H1 (cell line): ENCODE results near the gene TCAF1. TPM values are rescaled to one million over a fixed set of nuclear protein-coding genes. Genes with fewer than 3 reads are reported as not detected.

ENCODE experiments used
- CTCF ChIA-PET: fragments of 300-600 bp; sonication (Branson Sonifier 250); formaldehyde crosslinking; loops from one replicate; lab custom pipeline; 2021; ENCODE audit not compliant: partially characterized antibody; lab: Charles Lee
- POLR2A ChIA-PET: fragments of 300-600 bp; sonication (Branson Sonifier 250); formaldehyde crosslinking; loops from one replicate; lab custom pipeline; 2021; ENCODE audit warnings: inconsistent platforms; ENCODE audit not compliant: partially characterized antibody; lab: Charles Lee
- DNase-seq, 2 experiments: peaks; one replicate each; pipeline versions ENCODE4 v3.0.0 to v3.0.0-alpha.2; 2010 to 2022; ENCODE audit warnings: low spot score in 2 of 2, low read depth in 1 of 2, mixed read lengths in 1 of 2
- FAIRE-seq: peaks from 2 replicates; lab custom pipeline; 2011; peaks lifted over from hg19 to GRCh38; lab: Jason Lieb, UNC
- H2AFZ ChIP-seq: 2 replicates; pipeline ENCODE4 v1.8.1; 2012; ENCODE audit warnings: low read length, inconsistent platforms
- H2AK5ac ChIP-seq: 2 replicates; pipeline ENCODE4 v1.6.1; 2013; ENCODE audit warnings: low read depth, low read length
- H2BK120ac ChIP-seq: replicated peaks from 2 replicates; pipeline ENCODE3; 2013; ENCODE audit warnings: low read depth, low read length, inconsistent platforms
- H2BK12ac ChIP-seq: 2 replicates; pipeline ENCODE4 v1.6.1; 2013; ENCODE audit warnings: low read depth, low read length
- H2BK15ac ChIP-seq: 2 replicates; pipeline ENCODE4 v1.6.1; 2013; ENCODE audit warnings: low read length
- H2BK20ac ChIP-seq: 2 replicates; pipeline ENCODE4 v1.6.1; 2013; ENCODE audit warnings: low read length
- H2BK5ac ChIP-seq: 2 replicates; pipeline ENCODE4 v1.6.1; 2013; ENCODE audit warnings: low read depth, low read length
- H3K14ac ChIP-seq: 2 replicates; pipeline ENCODE4 v1.6.1; 2013; ENCODE audit warnings: inconsistent platforms; ENCODE audit not compliant: insufficient read length
- H3K18ac ChIP-seq: 2 replicates; pipeline ENCODE4 v1.6.1; 2013; ENCODE audit warnings: low read length; ENCODE audit errors: extremely low read depth
- H3K23ac ChIP-seq: 2 replicates; pipeline ENCODE4 v1.6.1; 2013; ENCODE audit warnings: inconsistent platforms; ENCODE audit not compliant: insufficient read length
- H3K23me2 ChIP-seq: 2 replicates; pipeline ENCODE4 v1.6.1; 2013; ENCODE audit warnings: low read depth, low read length
- H3K27ac ChIP-seq: 2 replicates; pipeline ENCODE4 v1.6.1; 2011; ENCODE audit warnings: low read depth, low read length, inconsistent platforms
- H3K27me3 ChIP-seq, 4 experiments: replicated peaks in 1 of 4; 1 replicate in 1 of 4; 2 replicates in 3 of 4; pipeline versions ENCODE4 v1.6.1 to v1.8.1; 2011 to 2013; ENCODE audit warnings: low read length in 3 of 4, mild to moderate bottlenecking in 3 of 4, inconsistent platforms in 2 of 4, mixed read lengths in 2 of 4, moderate library complexity in 1 of 4; ENCODE audit not compliant: control insufficient read depth in 3 of 4, insufficient read depth in 3 of 4; ENCODE audit errors: extremely low read depth in 1 of 4
- H3K36me3 ChIP-seq, 4 experiments: 2 replicates each; pipeline versions ENCODE4 v1.6.1 to v1.8.1; 2011 to 2013; ENCODE audit warnings: mild to moderate bottlenecking in 4 of 4, low read length in 3 of 4, moderate library complexity in 2 of 4, control low read depth in 1 of 4, inconsistent platforms in 1 of 4; ENCODE audit not compliant: insufficient read depth in 4 of 4, control insufficient read depth in 2 of 4
- H3K4ac ChIP-seq: replicated peaks from 2 replicates; pipeline ENCODE3; 2013; ENCODE audit warnings: low read length, low read depth, mixed read lengths, inconsistent platforms; ENCODE audit not compliant: insufficient read length
- H3K4me1 ChIP-seq, 4 experiments: replicated peaks in 1 of 4; 1 replicate in 1 of 4; 2 replicates in 3 of 4; pipeline versions ENCODE4 v1.6.1 to v1.8.1; 2011 to 2013; ENCODE audit warnings: low read length in 3 of 4, inconsistent platforms in 2 of 4, mixed read lengths in 1 of 4; ENCODE audit not compliant: insufficient read depth in 4 of 4, control insufficient read depth in 3 of 4
- H3K4me2 ChIP-seq, 2 experiments: 2 replicates each; pipeline versions ENCODE4 v1.6.1 to v1.8.1; 2011 to 2013; ENCODE audit warnings: low read depth in 2 of 2, low read length in 2 of 2, control low read depth in 1 of 2, inconsistent platforms in 1 of 2, mild to moderate bottlenecking in 1 of 2; ENCODE audit not compliant: insufficient read depth in 1 of 2
- H3K4me3 ChIP-seq, 4 experiments: fragments of 200-600, 300-600 bp in 1 of 4; sonication (generic), shearing (Covaris generic), sonication (Bioruptor Twin) in 1 of 4; 2 replicates each; pipeline versions ENCODE4 v1.5.1 to v1.8.1; 2011 to 2016; ENCODE audit warnings: low read length in 4 of 4, low read depth in 3 of 4, control low read depth in 2 of 4, inconsistent platforms in 2 of 4, mild to moderate bottlenecking in 2 of 4, mixed read lengths in 1 of 4, moderate library complexity in 1 of 4; ENCODE audit not compliant: insufficient read depth in 2 of 4; ENCODE audit errors: extremely low read depth in 1 of 4
- H3K56ac ChIP-seq: replicated peaks from 2 replicates; pipeline ENCODE3; 2013; ENCODE audit warnings: low read depth, mild to moderate bottlenecking, mixed read lengths, low read length, inconsistent platforms; ENCODE audit not compliant: insufficient read length
- H3K79me1 ChIP-seq: 2 replicates; pipeline ENCODE4 v1.6.1; 2013; ENCODE audit warnings: low read depth, low read length, control low read depth
- H3K79me2 ChIP-seq, 2 experiments: 2 replicates each; pipeline versions ENCODE4 v1.6.1 to v1.8.1; 2012 to 2013; ENCODE audit warnings: low read length in 2 of 2, mild to moderate bottlenecking in 2 of 2, inconsistent platforms in 1 of 2; ENCODE audit not compliant: insufficient read depth in 2 of 2, control insufficient read depth in 1 of 2
- H3K9ac ChIP-seq, 4 experiments: replicated peaks in 1 of 4; 1 replicate in 1 of 4; 2 replicates in 3 of 4; pipeline versions ENCODE4 v1.6.1 to v1.8.1; 2011 to 2013; ENCODE audit warnings: low read depth in 3 of 4, low read length in 3 of 4, control low read depth in 2 of 4, mild to moderate bottlenecking in 2 of 4, moderate library complexity in 2 of 4, inconsistent platforms in 1 of 4; ENCODE audit errors: extremely low read depth in 1 of 4
- H3K9me3 ChIP-seq, 2 experiments: 2 replicates each; pipeline versions ENCODE4 v1.6.1 to v1.8.1; 2012 to 2013; ENCODE audit warnings: mild to moderate bottlenecking in 2 of 2, moderate library complexity in 2 of 2, control low read depth in 1 of 2, inconsistent platforms in 1 of 2, low read depth in 1 of 2, low read length in 1 of 2, mixed read lengths in 1 of 2; ENCODE audit not compliant: insufficient read depth in 2 of 2
- H4K20me1 ChIP-seq, 2 experiments: replicated peaks in 1 of 2; 2 replicates each; pipeline versions ENCODE3 to v1.8.1; 2011 to 2013; ENCODE audit warnings: inconsistent platforms in 2 of 2, low read length in 2 of 2, mild to moderate bottlenecking in 1 of 2; ENCODE audit not compliant: insufficient read depth in 2 of 2, control insufficient read depth in 1 of 2
- H4K5ac ChIP-seq: 2 replicates; pipeline ENCODE4 v1.6.1; 2013; ENCODE audit warnings: low read length, low read depth, mixed read lengths, inconsistent platforms; ENCODE audit not compliant: insufficient read length
- H4K8ac ChIP-seq: 2 replicates; pipeline ENCODE4 v1.8.0; 2013; ENCODE audit warnings: mild to moderate bottlenecking, moderate library complexity, low read length, inconsistent platforms; ENCODE audit not compliant: insufficient read depth; ENCODE audit errors: extremely low read depth
- H4K91ac ChIP-seq: replicated peaks from 2 replicates; pipeline ENCODE3; 2013; ENCODE audit warnings: low read length, mixed read lengths, inconsistent platforms; ENCODE audit not compliant: insufficient read length
- ASH2L ChIP-seq: fragments of 200-600, 300-600 bp; sonication (generic); IDR thresholded peaks from one replicate; pipeline ENCODE4 v1.7.1; 2017; ENCODE audit warnings: low read length
- CBX8 ChIP-seq: fragments of 300-800, 300-1000 bp; sonication (generic); IDR thresholded peaks from 2 replicates; pipeline ENCODE4 v1.7.1; 2016; ENCODE audit warnings: low read depth, low read length, borderline replicate concordance
- CEBPB ChIP-seq: IDR thresholded peaks from 2 replicates; pipeline ENCODE4 v1.6.1; 2012; ENCODE audit warnings: low read depth, low read length
- FOSL1 ChIP-seq: IDR thresholded peaks from 2 replicates; pipeline ENCODE4 v1.6.1; 2011; ENCODE audit warnings: mild to moderate bottlenecking, low read depth, low read length, moderate library complexity; ENCODE audit not compliant: insufficient read depth
- GTF2F1 ChIP-seq: IDR thresholded peaks from 2 replicates; pipeline ENCODE4 v1.6.1; 2012; ENCODE audit warnings: low read depth, low read length, improper control_type of control experiment, borderline replicate concordance
- KDM1A ChIP-seq: fragments of 200-600, 300-600 bp; sonication (generic); IDR thresholded peaks from 2 replicates; pipeline ENCODE4 v1.7.1; 2016; ENCODE audit warnings: mild to moderate bottlenecking, low read length, borderline replicate concordance
- NRF1 ChIP-seq: IDR thresholded peaks from 2 replicates; pipeline ENCODE4 v1.6.1; 2011; ENCODE audit warnings: mild to moderate bottlenecking, low read depth, low read length, improper control_type of control experiment
- PHF8 ChIP-seq: fragments of 200-600 bp; sonication (generic); conservative IDR thresholded peaks from 2 replicates; pipeline ENCODE4 v1.7.1; 2012; ENCODE audit warnings: low read depth, mild to moderate bottlenecking, inconsistent platforms, low read length, moderate library complexity
- POLR2AphosphoS5 ChIP-seq: IDR thresholded peaks from 2 replicates; pipeline ENCODE4 v1.6.1; 2011; ENCODE audit warnings: low read depth, low read length
- RBBP5 ChIP-seq: IDR thresholded peaks from 2 replicates; pipeline ENCODE4 v1.7.1; 2012; ENCODE audit warnings: low read depth, mild to moderate bottlenecking, inconsistent platforms, low read length, moderate library complexity, borderline replicate concordance
- SP4 ChIP-seq: IDR thresholded peaks from 2 replicates; pipeline ENCODE4 v1.6.1; 2012; ENCODE audit warnings: low read length, inconsistent platforms
- SUZ12 ChIP-seq: fragments of 200-600 bp; sonication (generic); IDR thresholded peaks from 2 replicates; pipeline ENCODE4 v1.6.1; 2012; ENCODE audit warnings: mild to moderate bottlenecking, inconsistent platforms, low read length, moderate library complexity, mixed read lengths
- ZNF274 ChIP-seq: IDR thresholded peaks from 2 replicates; pipeline ENCODE4 v1.7.0; 2012; ENCODE audit warnings: low read length, borderline replicate concordance; ENCODE audit errors: extremely low read depth
- WGBS, 2 experiments: shearing (Covaris generic) in 1 of 2; methylation state at CpG; one replicate each; pipeline versions ENCODE4 v1.1.6 to v1.1.7; 2013 to 2015; ENCODE audit warnings: low lambda C conversion rate in 2 of 2, mixed read lengths in 2 of 2, inconsistent platforms in 1 of 2, low coverage in 1 of 2, missing lambda C conversion rate in 1 of 2; ENCODE audit not compliant: insufficient replicate concordance in 2 of 2, insufficient coverage in 1 of 2, insufficient read length in 1 of 2; ENCODE audit errors: extremely low coverage in 1 of 2, missing lambda C conversion rate in 1 of 2; 5-methylcytosine and 5-hydroxymethylcytosine counted together
- polyA plus RNA-seq, 7 experiments: library from polyadenylated mRNA; depleted of rRNA in 3 of 7; stranded (reverse) in 5 of 7; unstranded in 2 of 7; fragments of >200 nt in 5 of 7; fragments of 200-250 nt in 2 of 7; gene quantifications; 1 replicate in 5 of 7; 2 replicates in 1 of 7; 4 replicates in 1 of 7; pipeline versions ENCODE4 v1.2.1 to v1.2.3, GENCODE V29; 2011 to 2013; ENCODE audit warnings: missing spikeins in 2 of 7, mixed read lengths in 2 of 7
- total RNA-seq: library from RNA; stranded (reverse); fragmentation: NEBNext Ultra II Directional; extraction: Animal tissue kit (Norgen Biotek cat#: 25700); gene quantifications from 2 replicates; pipeline ENCODE4 v1.2.1, GENCODE V29; 2021
- TF ChIP-seq, protein P1 (sequence below): IDR thresholded peaks from 2 replicates; pipeline ENCODE4 v1.6.1; 2011; ENCODE audit warnings: low read depth, mild to moderate bottlenecking, low read length; ENCODE audit not compliant: insufficient read depth

Gene TCAF1
- total and polyA plus RNA-seq, 2 of the 8 experiments (the other 6 are each of a cell fraction or from before 2014, with no cell fraction given) = 9.6 to 28.0 TPM

DNA sequence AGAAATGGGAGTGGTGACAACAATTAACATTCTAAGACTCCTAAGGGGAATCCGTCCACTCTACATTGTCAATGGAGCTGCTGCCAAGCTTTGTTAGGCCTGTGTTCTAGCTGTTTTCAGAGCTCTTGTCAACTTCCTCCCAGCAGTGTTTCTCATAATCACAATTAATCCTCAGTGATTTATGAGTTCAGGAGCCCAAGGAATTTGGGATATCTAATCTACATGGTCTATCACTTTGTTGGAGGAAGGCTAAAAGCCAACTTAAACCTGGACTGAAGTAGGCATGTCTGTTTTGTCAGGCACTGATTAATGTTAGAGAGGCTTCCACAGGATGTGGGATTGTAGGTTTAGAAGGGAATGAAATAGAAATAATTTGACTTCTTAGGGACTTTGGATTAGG lies 22.9 kb upstream of the TCAF1 start:
- Histone ChIP-seq H2AFZ (peak overlapping the region; percentile 84), H3K36me3 (no peaks in the 10 kb centered on the region), H2BK5ac (no peak overlapping the region), H3K18ac (no peak overlapping the region), H3K27ac (no peak overlapping the region), H2BK12ac (no peak overlapping the region), H3K23me2 (no peaks in the 10 kb centered on the region), H2BK120ac (no peak overlapping the region), H2AK5ac (no peak overlapping the region), H2BK15ac (no peak overlapping the region), H3K79me2 (no peaks in the 10 kb centered on the region), H3K9ac (no peak overlapping the region), H2BK20ac (no peak overlapping the region), H4K91ac (no peak overlapping the region), H3K79me1 (no peaks in the 10 kb centered on the region), H3K4ac (no peak overlapping the region), H3K4me2 (no peak overlapping the region), H4K8ac (no peak overlapping the region), H4K20me1 (no peaks in the 10 kb centered on the region), H4K5ac (no peak overlapping the region), H3K4me3 (no peak overlapping the region), H3K4me1 (no peaks in the 10 kb centered on the region), H3K14ac (no peak overlapping the region), H3K9me3 (no peaks in the 10 kb centered on the region), H3K23ac (no peak overlapping the region), H3K27me3 (no peaks in the 10 kb centered on the region), H3K56ac (no peak overlapping the region)
- POLR2A ChIA-PET = no interaction called here
- TF ChIP-seq PHF8 (no peak), GTF2F1 (no peak), ZNF274 (no peak), CEBPB (no peak), ASH2L (no peak), CBX8 (no peak), KDM1A (no peak), NRF1 (no peak), RBBP5 (no peak), POLR2AphosphoS5 (no peak), SUZ12 (no peak), FOSL1 (no peak), SP4 (no peak)
- TF ChIP-seq, protein P1, sequence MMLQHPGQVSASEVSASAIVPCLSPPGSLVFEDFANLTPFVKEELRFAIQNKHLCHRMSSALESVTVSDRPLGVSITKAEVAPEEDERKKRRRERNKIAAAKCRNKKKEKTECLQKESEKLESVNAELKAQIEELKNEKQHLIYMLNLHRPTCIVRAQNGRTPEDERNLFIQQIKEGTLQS = no peak
- CTCF ChIA-PET = interaction anchor here (1.3 kb wide), 1 partner anchor 33 kb away, joined by 3 read pairs; no protein-coding TSS in a partner anchor
- DNase-seq (no peak), FAIRE-seq (no peak)
- 100% methylated on average over 1 of the region's 1 CpG; no CpG with 5 or more reads in 1 of the 2 experiments for WGBS, 2 experiments
